Activated T-cell treated with anti-CD3 and anti-CD28 coated beads, Interleukin-2, amount 50 U/mL, for 24 hours (primary cell): ENCODE measurements around the gene GGT1.
"Not testable (repeated sequence)": the region's sequence is repeated elsewhere in the genome, so short reads cannot be mapped to it uniquely, and the experiment has no call there.

Source experiments
- DNase-seq: peaks from one replicate; pipeline ENCODE4 v3.0.0-alpha.2; 2020
- H3K27ac Mint-ChIP-seq: 2 replicates; pipeline ENCODE4 v1.8.0; 2020; ENCODE audit warnings: mild to moderate bottlenecking, mixed read lengths
- H3K27me3 Mint-ChIP-seq: 2 replicates; pipeline ENCODE4 v1.8.0; 2020; ENCODE audit warnings: mixed read lengths
- H3K36me3 Mint-ChIP-seq: 2 replicates; pipeline ENCODE4 v1.8.0; 2020; ENCODE audit warnings: low read depth, mixed read lengths
- H3K4me1 Mint-ChIP-seq: 2 replicates; pipeline ENCODE4 v1.8.0; 2020; ENCODE audit warnings: low read depth, mixed read lengths
- H3K4me3 Mint-ChIP-seq: 2 replicates; pipeline ENCODE4 v1.8.0; 2020; ENCODE audit warnings: mild to moderate bottlenecking, moderate library complexity, mixed read lengths
- H3K9me3 Mint-ChIP-seq: 2 replicates; pipeline ENCODE4 v1.8.0; 2020; ENCODE audit warnings: mixed read lengths

Gene GGT1

DNA sequence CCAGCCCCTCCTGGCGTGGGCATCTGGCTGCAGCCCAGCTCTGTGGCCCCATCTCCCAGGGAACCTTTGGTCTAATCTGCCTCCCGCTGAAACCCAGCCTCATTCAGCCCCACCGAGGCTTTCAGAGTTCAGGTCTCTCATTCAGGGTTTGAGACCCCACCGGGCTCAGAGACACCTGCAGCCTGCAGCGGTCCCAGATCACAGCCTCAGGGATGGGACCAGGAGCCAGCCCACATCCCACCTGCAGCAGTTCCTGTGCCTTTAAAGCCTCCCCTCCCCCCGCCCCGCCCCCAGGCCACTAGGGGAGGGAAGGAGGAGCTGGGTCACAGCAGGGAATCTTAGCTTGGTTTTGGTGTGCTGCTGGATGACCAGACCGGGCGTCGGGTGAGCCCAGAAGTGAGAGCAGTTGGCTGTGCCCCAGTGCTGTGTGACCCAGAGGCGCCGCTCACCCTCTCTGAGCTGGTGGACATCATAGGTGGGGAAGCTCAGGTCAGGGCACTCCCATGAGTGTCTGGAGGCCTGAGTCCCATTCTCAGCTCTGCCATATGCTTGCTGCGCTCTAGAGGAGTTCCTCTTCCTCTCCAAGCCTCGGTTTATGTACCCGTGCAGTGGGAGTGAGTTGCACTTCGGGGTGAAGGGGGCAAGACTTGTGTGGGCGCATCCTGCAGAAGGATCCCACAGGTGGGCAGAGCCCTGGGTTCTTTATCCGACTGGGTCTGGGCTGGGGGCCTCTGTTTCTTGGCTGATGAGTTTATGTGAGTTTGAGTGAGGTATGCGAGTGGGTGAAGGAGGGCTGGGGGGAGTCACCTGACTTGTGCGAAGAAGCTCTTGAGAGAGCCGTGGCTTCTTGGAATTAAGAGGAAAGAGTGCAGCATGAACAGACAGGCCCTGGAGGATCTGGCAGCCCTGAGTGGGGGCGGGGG, at the start of gene GGT1:
Gene GGT1, plus strand, starts transcription at position 347 of the 923 bp plus-strand sequence. CDS start 7,889 bp downstream, outside the sequence.
- Mint-ChIP-seq H3K4me3 (peak within 1 kb of the TSS; percentile 15), H3K4me1 (peaks cover 28% of the 10 kb centered on the region), H3K27ac (peak within 1 kb of the TSS; percentile 81)
- not testable (repeated sequence) for H3K36me3 Mint-ChIP-seq, H3K9me3 Mint-ChIP-seq, H3K27me3 Mint-ChIP-seq, DNase-seq

DNA sequence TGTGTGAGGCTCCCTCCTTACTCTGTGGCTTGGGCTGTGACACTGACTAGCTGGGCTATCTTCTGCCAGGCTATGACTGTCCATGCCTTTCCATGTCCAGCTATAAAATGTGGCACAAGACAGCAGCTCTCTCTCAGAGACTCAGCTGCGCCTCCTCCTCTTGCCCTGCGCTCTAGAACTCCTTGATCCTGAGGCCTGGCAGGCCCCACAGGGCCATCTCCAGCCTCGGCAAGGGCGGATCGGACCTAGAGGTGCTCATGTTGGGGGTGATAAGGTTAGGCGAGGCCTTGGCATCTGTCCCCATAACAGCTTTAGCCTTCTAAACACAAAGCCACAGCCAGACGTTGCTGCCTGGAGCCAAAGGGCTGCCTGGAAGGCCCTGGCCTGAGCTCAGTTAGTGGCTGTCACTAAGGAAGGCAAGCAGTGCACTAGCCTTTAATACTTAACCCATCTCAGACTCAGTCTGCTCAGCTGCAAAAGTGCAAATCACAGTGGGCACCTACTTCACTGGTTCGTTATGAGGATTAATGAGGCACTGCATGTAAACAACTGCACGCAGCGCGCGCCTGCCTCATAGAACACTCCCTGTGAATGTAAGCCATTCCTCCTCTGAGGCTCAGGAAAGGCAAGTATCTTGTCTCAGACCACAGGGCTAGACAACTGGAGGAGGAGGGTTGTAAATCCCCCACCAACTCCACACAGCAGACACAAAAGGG, 49.2 kb upstream of the GGT1 start:
- H3K4me1 Mint-ChIP-seq: peaks cover 52% of the 10 kb centered on the region
- H3K4me3 Mint-ChIP-seq: peak overlapping the region; percentile 97
- H3K36me3 Mint-ChIP-seq: peaks cover 83% of the 10 kb centered on the region

DNA sequence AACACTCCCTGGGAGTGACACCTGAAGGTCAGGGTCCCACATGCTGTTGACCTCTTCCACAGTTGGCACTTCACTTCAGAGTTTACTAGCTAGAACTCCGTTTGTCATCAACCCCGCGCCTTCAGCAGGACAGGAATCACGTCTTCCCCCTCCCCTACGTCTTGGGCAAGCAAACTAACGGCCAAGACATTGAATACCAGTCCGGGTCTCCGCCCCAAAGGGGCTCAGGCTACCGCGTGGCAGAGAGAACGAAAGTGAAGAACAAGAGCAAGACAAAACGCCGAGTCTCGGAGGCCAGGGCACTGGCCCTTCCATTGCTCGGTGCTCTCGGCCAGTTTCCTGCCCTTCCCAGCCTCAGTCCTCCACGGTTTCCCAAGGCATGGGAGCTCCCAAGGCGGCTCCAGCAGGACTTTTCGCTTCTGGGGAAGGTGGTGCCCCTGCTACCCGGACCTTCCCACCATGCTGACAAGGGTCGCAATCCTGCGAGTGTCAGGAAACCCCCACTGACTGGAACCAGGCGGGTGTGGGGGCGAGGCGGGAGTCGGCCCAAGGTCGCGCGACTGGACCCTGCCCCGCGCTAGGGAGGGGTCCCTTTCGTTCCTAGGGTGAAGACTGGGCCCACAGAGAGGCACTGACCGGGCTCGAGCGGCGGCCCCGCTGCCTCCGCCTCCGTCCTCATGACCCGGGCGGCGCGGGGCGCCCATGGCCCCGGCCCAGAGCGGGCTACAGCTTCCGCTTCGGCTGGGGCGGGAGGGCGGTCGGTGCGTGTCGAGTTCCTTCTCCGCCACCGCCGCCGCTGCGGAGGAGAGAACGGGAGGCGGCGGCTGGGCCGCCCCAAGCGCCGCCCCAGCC, 48.5 kb upstream of the GGT1 start, which contains the start of gene GUCD1:
Gene GUCD1, minus strand, starts transcription at position 826 of the 852 bp plus-strand sequence. Its CDS starts 147 bp downstream, at position 679.
- H3K27ac Mint-ChIP-seq: peak within 1 kb of the TSS; percentile 100
- peaks cover 85% of the 10 kb centered on the region for H3K36me3 Mint-ChIP-seq
- DNase-seq: peak; percentile 63
- no peaks in the 10 kb centered on the region for H3K27me3 Mint-ChIP-seq
- no peaks in the 10 kb centered on the region for H3K9me3 Mint-ChIP-seq
- peak within 1 kb of the TSS; percentile 97 for H3K4me3 Mint-ChIP-seq
- peaks cover 60% of the 10 kb centered on the region for H3K4me1 Mint-ChIP-seq

More for the DNA sequence above, 49.2 kb upstream of the GGT1 start:
- H3K9me3 Mint-ChIP-seq: no peaks in the 10 kb centered on the region
- peak overlapping the region; percentile 96 for H3K27ac Mint-ChIP-seq
- DNase-seq: no peak
- no peaks in the 10 kb centered on the region for H3K27me3 Mint-ChIP-seq

DNA sequence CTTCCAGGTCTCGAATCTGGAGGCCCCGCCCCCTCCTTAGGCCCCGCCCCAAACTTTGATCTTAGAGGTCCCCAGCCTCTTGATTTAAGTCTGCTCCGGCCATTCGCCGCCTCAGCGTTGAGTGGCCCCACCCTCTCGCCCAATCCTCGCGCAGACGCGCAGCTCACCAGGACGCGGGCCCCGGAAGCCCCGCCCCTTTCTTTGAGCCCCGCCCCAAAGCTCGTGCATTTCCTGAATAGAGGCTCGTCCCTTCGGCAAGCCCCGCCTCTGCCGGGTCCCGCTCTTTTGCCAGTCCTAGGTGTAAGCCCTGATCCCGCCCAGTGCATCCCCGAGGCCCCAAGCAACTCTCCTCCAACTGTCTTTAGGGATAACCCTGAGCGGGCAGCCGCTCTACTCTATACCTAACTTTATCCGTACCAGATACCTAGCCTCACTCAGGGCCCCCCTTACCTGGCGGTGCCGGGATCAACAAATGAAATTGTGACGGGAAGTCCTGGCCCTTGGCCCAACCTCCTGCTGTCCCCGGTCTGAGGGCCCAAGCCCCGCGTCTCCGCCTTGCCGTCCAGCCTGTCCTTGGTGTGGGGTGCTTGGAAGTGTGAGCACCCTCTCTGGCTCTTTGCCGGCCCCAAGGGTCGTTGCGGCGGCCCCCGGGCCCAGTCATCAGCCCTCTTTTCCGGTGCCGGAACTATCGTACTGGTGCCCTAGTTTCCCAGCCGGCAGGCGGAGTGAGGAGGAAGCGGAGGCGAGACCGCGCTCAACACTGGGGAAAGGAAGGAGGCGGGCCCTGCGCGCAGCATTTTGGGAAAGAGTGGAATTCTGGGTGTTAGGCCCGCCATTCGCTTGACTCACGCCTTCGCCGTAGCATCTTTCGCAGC, 47.6 kb upstream of the GGT1 start, which contains the start of gene SNRPD3:
Gene SNRPD3, plus strand, starts transcription at position 835 of the 875 bp plus-strand sequence. CDS start 1,676 bp downstream, outside the sequence.
- H3K27me3 Mint-ChIP-seq: no peaks in the 10 kb centered on the region
- peak within 1 kb of the TSS; percentile 100 for H3K27ac Mint-ChIP-seq
- H3K4me3 Mint-ChIP-seq: peak within 1 kb of the TSS; percentile 97
- H3K9me3 Mint-ChIP-seq: no peaks in the 10 kb centered on the region
- DNase-seq: peak; percentile 100
- H3K36me3 Mint-ChIP-seq: peaks cover 82% of the 10 kb centered on the region
- H3K4me1 Mint-ChIP-seq: peaks cover 59% of the 10 kb centered on the region

DNA sequence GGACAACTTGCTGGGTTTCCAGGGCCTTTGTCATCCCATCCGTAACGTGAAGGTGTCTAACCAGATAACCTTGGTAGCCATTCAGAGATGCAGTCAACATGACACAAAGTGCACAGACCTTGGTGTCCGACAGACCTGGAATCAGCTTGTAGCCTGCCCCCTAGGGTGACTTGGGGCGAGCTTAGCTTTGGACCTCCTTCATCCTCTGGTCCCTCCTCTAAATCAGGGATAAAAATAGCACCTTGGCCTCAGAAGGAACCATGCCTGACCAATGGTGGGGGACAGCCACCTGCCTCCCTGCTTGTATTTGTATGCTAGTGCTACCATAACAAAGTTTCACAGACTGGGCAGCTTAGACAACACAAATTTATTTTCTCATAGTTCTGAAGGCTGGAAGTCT, 43.5 kb upstream of the GGT1 start:
- peaks cover 81% of the 10 kb centered on the region for H3K36me3 Mint-ChIP-seq
- H3K9me3 Mint-ChIP-seq: no peaks in the 10 kb centered on the region
- peaks cover 62% of the 10 kb centered on the region for H3K4me1 Mint-ChIP-seq
- H3K4me3 Mint-ChIP-seq: no peak overlapping the region
- peak overlapping the region; percentile 100 for H3K27ac Mint-ChIP-seq
- DNase-seq: no peak
- H3K27me3 Mint-ChIP-seq: no peaks in the 10 kb centered on the region

DNA sequence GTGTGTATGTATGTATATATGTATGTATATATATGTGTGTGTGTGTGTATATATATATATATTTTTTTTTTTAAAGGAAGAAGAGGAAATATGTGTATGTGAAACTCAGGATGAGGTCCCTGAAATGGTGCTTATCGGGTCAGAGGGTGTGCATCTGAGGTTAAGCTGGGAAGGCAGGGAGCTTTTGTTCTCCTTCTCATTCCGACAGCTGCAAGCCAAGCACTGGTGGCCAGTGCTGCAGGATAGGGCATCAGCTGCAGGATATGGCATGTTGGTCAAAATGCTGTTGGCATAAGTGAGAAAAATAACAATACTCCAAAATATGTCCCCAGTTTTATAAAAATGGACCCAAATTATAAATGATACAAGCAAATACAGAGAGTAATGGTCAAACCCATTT, 39.7 kb upstream of the GGT1 start:
- no peak for DNase-seq
- peaks cover 62% of the 10 kb centered on the region for H3K4me1 Mint-ChIP-seq
- H3K27ac Mint-ChIP-seq: no peak overlapping the region
- H3K36me3 Mint-ChIP-seq: peaks cover 86% of the 10 kb centered on the region
- no peaks in the 10 kb centered on the region for H3K27me3 Mint-ChIP-seq
- H3K9me3 Mint-ChIP-seq: no peaks in the 10 kb centered on the region
- no peak overlapping the region for H3K4me3 Mint-ChIP-seq

DNA sequence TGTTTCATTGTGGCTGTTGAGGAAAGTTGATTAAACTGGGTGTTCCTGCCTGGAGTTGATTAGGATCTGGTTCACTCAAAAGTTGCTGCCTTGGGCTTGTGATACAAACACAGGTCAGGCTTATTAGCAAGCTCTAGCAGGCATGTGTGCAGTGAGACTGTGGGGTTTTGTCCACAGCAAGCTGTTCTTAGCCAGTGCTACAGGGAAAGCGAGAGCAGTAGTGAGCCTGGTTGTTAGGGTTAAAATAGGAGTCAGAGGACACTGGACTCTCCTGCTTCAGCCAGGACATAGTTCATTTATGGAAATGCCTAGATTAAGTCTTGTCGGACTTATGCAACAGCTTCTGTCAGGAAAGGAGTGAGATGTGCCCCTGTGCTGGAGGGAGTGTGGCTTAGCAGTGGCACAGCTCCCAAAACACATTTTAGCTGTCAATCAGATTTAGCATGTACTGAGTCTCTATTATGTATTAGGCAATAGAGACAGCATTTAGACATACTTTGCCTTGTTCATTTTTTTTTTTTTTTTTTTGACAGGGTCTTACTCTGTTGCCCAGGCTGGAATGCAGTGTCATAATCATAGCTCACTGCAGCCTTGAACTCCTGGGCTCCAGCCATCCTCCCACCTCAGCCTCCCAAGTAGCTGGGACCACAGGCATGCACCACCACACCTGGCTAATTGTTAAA, 38.5 kb upstream of the GGT1 start:
- no peak for DNase-seq
- H3K9me3 Mint-ChIP-seq: no peaks in the 10 kb centered on the region
- peak overlapping the region; percentile 71 for H3K27ac Mint-ChIP-seq
- H3K4me3 Mint-ChIP-seq: no peak overlapping the region
- H3K27me3 Mint-ChIP-seq: no peaks in the 10 kb centered on the region
- peaks cover 49% of the 10 kb centered on the region for H3K4me1 Mint-ChIP-seq
- peaks cover 82% of the 10 kb centered on the region for H3K36me3 Mint-ChIP-seq

DNA sequence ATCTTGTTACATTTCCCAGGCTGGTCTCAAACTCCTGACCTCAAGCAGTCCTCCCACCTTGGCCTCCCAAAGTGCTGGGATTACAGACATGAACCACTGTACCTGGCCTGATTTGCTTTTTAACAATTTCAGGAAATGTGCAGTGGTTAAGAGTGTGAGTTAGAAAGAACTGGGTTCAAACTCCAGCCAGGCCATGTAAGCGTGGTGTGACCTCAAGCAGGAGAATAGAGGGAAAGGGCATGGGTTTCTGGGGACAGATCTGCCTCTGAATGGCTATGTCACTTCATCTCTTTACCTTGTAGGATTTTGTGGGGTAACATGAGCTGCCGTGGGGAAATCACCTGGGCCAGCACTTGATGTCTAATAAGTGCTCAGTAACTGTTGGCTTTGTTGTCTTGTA, 37.9 kb upstream of the GGT1 start:
- Mint-ChIP-seq H3K4me1 (peaks cover 46% of the 10 kb centered on the region), H3K36me3 (peaks cover 84% of the 10 kb centered on the region), H3K27ac (peak overlapping the region; percentile 34), H3K4me3 (no peak overlapping the region), H3K9me3 (no peaks in the 10 kb centered on the region), H3K27me3 (no peaks in the 10 kb centered on the region)
- DNase-seq: no peak

DNA sequence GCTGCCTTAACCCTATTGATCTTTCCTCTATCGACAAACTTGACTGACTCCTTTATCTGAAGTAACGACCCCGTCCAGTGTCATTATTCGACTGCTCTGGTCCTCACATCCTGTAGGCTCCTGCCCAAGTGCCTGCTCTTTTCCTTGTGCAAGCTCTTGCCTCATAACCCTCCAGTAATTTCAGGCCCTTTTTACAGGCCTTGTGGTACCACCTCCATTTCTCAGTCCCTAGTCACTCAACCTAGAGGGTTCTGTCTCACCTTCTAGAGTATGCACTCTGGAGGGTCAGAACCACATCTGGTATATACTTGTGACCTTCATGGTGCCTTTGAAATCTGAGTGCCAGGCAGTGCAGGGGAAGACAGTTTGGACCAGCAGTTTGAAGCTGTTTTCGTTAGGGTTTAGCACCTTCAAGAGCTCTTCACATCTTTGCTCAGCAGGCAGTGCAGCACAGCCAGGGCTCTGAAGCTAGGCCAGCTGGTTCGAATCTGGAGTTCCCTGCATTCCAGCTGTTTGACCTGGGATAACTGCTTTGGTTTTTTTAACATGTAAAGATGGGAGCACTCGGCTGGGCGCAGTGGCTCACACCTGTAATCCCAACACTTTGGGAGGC, 36.0 kb upstream of the GGT1 start:
- no peaks in the 10 kb centered on the region for H3K9me3 Mint-ChIP-seq
- H3K27ac Mint-ChIP-seq: peak overlapping the region; percentile 44
- H3K4me3 Mint-ChIP-seq: no peak overlapping the region
- H3K36me3 Mint-ChIP-seq: peaks cover 91% of the 10 kb centered on the region
- no peak for DNase-seq
- no peaks in the 10 kb centered on the region for H3K27me3 Mint-ChIP-seq
- peaks cover 36% of the 10 kb centered on the region for H3K4me1 Mint-ChIP-seq

DNA sequence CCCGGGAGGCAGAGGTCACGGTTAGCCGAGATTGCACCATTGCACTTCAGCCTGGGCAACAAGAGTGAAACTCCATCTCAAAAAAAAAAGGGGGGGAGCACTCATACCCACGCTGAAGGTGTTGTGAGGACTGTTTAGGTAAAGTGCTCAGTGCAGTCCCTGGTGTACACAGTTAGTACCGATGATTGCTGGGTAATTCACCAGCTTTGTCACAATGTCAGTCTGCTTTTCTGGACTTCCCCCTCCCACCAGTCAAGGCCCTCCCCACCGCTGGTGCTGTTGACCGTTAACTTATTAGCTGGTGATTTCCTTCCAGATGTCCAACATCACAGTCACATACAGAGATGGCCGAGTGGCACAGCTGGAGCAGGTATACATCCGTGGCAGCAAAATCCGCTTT, 35.3 kb upstream of the GGT1 start:
- peaks cover 33% of the 10 kb centered on the region for H3K4me1 Mint-ChIP-seq
- H3K36me3 Mint-ChIP-seq: peaks cover 91% of the 10 kb centered on the region
- no peaks in the 10 kb centered on the region for H3K27me3 Mint-ChIP-seq
- no peak overlapping the region for H3K4me3 Mint-ChIP-seq
- H3K27ac Mint-ChIP-seq: no peak overlapping the region
- no peaks in the 10 kb centered on the region for H3K9me3 Mint-ChIP-seq
- no peak for DNase-seq

DNA sequence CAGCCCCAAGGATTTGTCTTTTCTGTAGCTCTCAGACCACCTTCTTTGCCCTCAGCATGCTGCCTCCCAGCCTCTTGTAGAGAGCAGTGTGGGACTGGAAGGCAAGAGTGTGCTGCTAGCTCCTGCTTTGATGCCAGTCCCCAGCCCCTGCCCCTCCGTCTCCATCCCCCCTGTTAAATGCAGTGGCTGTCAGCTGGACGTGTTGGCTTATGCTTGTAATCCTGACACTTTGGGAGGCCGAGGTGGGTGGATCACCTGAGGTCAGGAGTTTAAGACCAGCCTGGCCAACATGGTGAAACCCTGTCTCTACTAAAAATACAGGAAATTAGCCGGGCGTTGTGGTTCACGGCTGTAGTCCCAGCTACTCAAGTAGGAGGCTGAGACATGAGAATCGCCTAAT, 31.7 kb upstream of the GGT1 start:
- no peaks in the 10 kb centered on the region for H3K27me3 Mint-ChIP-seq
- H3K27ac Mint-ChIP-seq: no peak overlapping the region
- DNase-seq: no peak
- no peaks in the 10 kb centered on the region for H3K9me3 Mint-ChIP-seq
- peaks cover 86% of the 10 kb centered on the region for H3K36me3 Mint-ChIP-seq
- H3K4me3 Mint-ChIP-seq: no peak overlapping the region
- peaks cover 3% of the 10 kb centered on the region for H3K4me1 Mint-ChIP-seq

DNA sequence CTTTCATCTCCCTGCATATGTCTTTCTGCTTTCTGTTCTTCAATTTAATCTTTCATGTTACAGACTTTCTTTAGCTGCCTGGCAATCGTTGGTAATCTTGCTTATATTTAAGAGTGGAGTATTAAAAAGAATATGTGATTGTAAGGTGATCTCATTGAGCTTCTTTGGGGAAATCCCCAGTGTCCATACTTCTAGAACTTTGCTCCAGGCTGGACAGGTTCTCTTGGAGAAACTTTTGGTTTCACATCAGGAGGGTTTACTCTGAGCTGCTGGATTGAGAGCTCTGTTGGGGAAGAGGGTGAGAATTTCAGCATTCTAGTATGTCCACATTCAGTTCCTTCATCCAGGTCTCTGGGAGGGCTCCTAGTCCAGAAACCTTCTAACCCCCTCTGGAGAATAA, 26.2 kb upstream of the GGT1 start:
- no peak for DNase-seq
- H3K27ac Mint-ChIP-seq: peak overlapping the region; percentile 30
- H3K9me3 Mint-ChIP-seq: no peaks in the 10 kb centered on the region
- peaks cover 55% of the 10 kb centered on the region for H3K36me3 Mint-ChIP-seq
- no peak overlapping the region for H3K4me3 Mint-ChIP-seq
- no peaks in the 10 kb centered on the region for H3K27me3 Mint-ChIP-seq
- no peaks in the 10 kb centered on the region for H3K4me1 Mint-ChIP-seq
